Measurements from ENCODE around the gene ARMC7. TPM values are rescaled to one million over a fixed set of nuclear protein-coding genes. Genes with fewer than 3 reads are reported as not detected.

ARMC7 gene
- total RNA-seq, 1 experiment from 2014 or later, result 43.2 TPM

DNA sequence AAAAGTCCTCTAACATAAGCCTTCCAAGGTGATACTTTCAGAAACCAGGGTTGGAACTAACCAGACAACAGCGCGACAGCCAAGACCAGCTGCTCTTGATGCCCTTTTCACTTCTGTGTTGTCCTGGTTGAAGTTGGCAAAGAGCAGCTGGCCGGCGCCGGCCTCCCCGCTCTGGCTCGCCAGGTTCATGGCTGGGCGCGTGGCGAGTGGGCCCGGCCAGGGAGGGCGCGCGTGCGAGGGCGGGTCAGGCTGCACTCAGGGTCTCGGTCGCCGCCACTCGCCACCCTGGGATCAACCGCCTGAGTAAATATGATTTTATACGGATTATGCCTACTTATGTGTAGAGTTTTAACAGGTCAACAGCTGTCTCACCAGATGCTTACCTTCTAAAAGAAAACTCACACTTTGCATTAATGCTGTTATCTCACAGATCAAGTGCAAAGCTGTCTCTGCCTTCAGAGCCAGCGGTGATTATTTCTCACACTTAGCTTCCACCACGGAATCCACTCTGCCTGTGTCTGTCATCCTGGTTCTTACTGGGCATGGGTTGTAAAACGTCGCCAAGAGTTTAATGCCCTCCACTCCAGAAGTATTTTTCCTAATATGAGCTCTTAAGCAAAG lies 49.2 kb upstream of the ARMC7 start (continued):
- TF ChIP-seq YY1 (IDR thresholded peaks at IDR 0.05; ENCODE audit: extremely low read depth, insufficient replicate concordance, low read depth, low read length) (no peak), ATF3 (IDR thresholded peaks at IDR 0.05) (no peak), SIN3A (IDR thresholded peaks at IDR 0.05; ENCODE audit: low read depth) (no peak), EZH2 (IDR thresholded peaks at IDR 0.05) (no peak)

DNA sequence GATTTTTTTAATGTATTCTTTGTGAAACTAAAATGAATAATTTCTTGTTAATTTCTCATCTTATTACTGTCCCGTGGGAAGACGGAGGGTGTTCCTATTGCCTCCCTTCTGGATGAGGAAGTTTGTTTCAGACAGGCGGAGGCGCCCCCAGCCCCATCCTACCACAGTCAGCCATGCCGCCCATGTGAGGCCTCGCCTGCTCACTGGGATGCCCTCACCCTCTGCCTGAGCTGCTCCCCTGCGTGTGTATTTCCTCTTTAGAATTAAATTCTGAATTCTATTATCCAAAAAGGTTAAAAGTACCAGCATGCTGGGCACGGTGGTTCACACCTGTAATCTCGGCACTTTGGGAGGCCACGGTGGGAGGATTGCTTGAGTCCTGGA lies 48.7 kb upstream of the ARMC7 start:
- Histone ChIP-seq H3K79me2 (ENCODE audit: insufficient read depth, low read length) (0 out of 2 replicates have a peak, but pooled peaks cover 2% of the 10 kb centered on the region), H3K36me3 (ENCODE audit: control insufficient read depth in 1 of 2, insufficient read depth in 2 of 2, low read length in 2 of 2) (peaks cover 30 to 41% of the 10 kb centered on the region in 2 experiments; a peak in 3 of 4 replicates), H2AFZ (ENCODE audit: low read depth, low read length, poor library complexity, severe bottlenecking) (no peak overlapping the region), H3K27me3 (ENCODE audit: insufficient read depth, low read length) (no peaks in the 10 kb centered on the region), H3K27ac (ENCODE audit: low read depth, low read length) (no peak overlapping the region), H3K9ac (ENCODE audit: low read length) (no peak overlapping the region), H3K4me2 (ENCODE audit: low read length) (no peak overlapping the region), H3K4me1 (ENCODE audit: control insufficient read depth in 1 of 2, insufficient read depth in 2 of 2, low read length in 2 of 2) (no peaks in the 10 kb centered on the region), H3K4me3 (replicated peaks in 1 of 2; ENCODE audit: low read depth in 1 of 2, low read length in 2 of 2) (no peak overlapping the region), H3K9me2 (ENCODE audit: insufficient read depth) (no peaks in the 10 kb centered on the region), H4K20me1 (ENCODE audit: insufficient read depth) (no peaks in the 10 kb centered on the region), H3K9me3 (ENCODE audit: control insufficient read depth in 1 of 2, insufficient read depth in 1 of 2, low read depth in 1 of 2, low read length in 2 of 2) (no peaks in the 10 kb centered on the region)
- BruUV-seq (replicated peaks), result no TSS peak
- ChIA-PET RAD21 (ENCODE audit: low non-redundant PET in 1 of 2, low total read pairs in 2 of 2, uncharacterized antibody in 2 of 2, unreplicated experiment in 2 of 2) (interaction anchor here (0.5 to 1.8 kb wide), 4 partner anchors 18 to 140 kb away, joined by 4 to 8 read pairs (median 4); no protein-coding TSS in a partner anchor), POLR2A (interaction anchor here (0.6 to 1.4 kb wide), 3 partner anchors 13 to 102 kb away, joined by 3 to 5 read pairs (median 3); no protein-coding TSS in a partner anchor), CTCF (interaction anchor here (1.4 to 3.2 kb wide), 4 partner anchors 9 to 141 kb away, joined by 9 to 18 read pairs (median 16); no protein-coding TSS in a partner anchor)
- ATAC-seq (no peak), DNase-seq (ENCODE audit: low read depth, low spot score) (no peak)
- intact Hi-C loops (cut with micrococcal nuclease), result no loop called here
- TF ChIP-seq ZBTB33 (IDR thresholded peaks at IDR 0.05; ENCODE audit: extremely low read depth, insufficient replicate concordance, low read length), result no peak
- TF ChIP-seq TCF7L2 (IDR thresholded peaks at IDR 0.05; ENCODE audit: borderline replicate concordance, extremely low read depth, insufficient read depth, insufficient read length), result no peak
- TF ChIP-seq ZNF274 (IDR thresholded peaks at IDR 0.05; ENCODE audit: low read depth, low read length), result no peak
- no peak for TF ChIP-seq EZH2phosphoT487 (IDR thresholded peaks at IDR 0.05; ENCODE audit: borderline replicate concordance)
- TF ChIP-seq SRF (IDR thresholded peaks at IDR 0.05; ENCODE audit: low read depth), result no peak
- TF ChIP-seq CBX3 (IDR thresholded peaks at IDR 0.05; ENCODE audit: low read depth), result no peak
- TF ChIP-seq EGR1 (IDR thresholded peaks at IDR 0.05; ENCODE audit: low read depth), result no peak
- no peak for TF ChIP-seq ELF1 (IDR thresholded peaks at IDR 0.05; ENCODE audit: borderline replicate concordance, low read depth)
- TF ChIP-seq ZFX (IDR thresholded peaks at IDR 0.05), result no peak
- TF ChIP-seq, protein P1, sequence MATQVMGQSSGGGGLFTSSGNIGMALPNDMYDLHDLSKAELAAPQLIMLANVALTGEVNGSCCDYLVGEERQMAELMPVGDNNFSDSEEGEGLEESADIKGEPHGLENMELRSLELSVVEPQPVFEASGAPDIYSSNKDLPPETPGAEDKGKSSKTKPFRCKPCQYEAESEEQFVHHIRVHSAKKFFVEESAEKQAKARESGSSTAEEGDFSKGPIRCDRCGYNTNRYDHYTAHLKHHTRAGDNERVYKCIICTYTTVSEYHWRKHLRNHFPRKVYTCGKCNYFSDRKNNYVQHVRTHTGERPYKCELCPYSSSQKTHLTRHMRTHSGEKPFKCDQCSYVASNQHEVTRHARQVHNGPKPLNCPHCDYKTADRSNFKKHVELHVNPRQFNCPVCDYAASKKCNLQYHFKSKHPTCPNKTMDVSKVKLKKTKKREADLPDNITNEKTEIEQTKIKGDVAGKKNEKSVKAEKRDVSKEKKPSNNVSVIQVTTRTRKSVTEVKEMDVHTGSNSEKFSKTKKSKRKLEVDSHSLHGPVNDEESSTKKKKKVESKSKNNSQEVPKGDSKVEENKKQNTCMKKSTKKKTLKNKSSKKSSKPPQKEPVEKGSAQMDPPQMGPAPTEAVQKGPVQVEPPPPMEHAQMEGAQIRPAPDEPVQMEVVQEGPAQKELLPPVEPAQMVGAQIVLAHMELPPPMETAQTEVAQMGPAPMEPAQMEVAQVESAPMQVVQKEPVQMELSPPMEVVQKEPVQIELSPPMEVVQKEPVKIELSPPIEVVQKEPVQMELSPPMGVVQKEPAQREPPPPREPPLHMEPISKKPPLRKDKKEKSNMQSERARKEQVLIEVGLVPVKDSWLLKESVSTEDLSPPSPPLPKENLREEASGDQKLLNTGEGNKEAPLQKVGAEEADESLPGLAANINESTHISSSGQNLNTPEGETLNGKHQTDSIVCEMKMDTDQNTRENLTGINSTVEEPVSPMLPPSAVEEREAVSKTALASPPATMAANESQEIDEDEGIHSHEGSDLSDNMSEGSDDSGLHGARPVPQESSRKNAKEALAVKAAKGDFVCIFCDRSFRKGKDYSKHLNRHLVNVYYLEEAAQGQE (IDR thresholded peaks at IDR 0.05; ENCODE audit: low read depth), result no peak
- TF ChIP-seq YY1 (IDR thresholded peaks at IDR 0.05; ENCODE audit: extremely low read depth, insufficient replicate concordance, low read depth, low read length), result no peak
- TF ChIP-seq CEBPB (IDR thresholded peaks at IDR 0.05; ENCODE audit: low read depth), result no peak
- TF ChIP-seq ATF3 (IDR thresholded peaks at IDR 0.05), result no peak
- no peak for TF ChIP-seq POLR2A (IDR thresholded peaks at IDR 0.05; ENCODE audit: borderline replicate concordance, extremely low read depth, insufficient read depth, insufficient read length)
- TF ChIP-seq EZH2 (IDR thresholded peaks at IDR 0.05), result no peak
- no peak for TF ChIP-seq SP1 (IDR thresholded peaks at IDR 0.05; ENCODE audit: low read depth)

All from HCT116 (cell line).